HepG2 (cell line): Measurements from ENCODE around the gene PPP2R5C. TPM values are rescaled to one million over a fixed set of nuclear protein-coding genes. Genes with fewer than 3 reads are reported as not detected.

Source experiments
- ATAC-seq: fragments of 200-7000 bp; cut with Tn5 transposase; 3 replicates; pipeline ENCODE4 v1.9.1; 2020; ENCODE audit warnings: mild to moderate bottlenecking, moderate library complexity
- BruUV-seq: library from RNA; stranded (reverse); fragments of 400-500 nt; replicated peaks from 2 replicates; lab custom pipeline; 2021; lab: Mats Ljungman, UMichigan
- CTCF ChIA-PET: fragments of 300-600 bp; formaldehyde crosslinking; extraction: SDS; loops from one replicate; lab custom pipeline; 2021; ENCODE audit warnings: low total read pairs, inconsistent platforms, low intra/inter-chr PET ratio; lab: Yijun Ruan, JAX
- POLR2A ChIA-PET: fragments of 350-600 bp; sonication (Branson Sonifier 250); formaldehyde crosslinking; loops from one replicate; lab custom pipeline; 2020; ENCODE audit warnings: antibody characterized with exemption, inconsistent platforms; lab: Yijun Ruan, JAX
- DNase-seq: peaks from one replicate; pipeline ENCODE4 v3.0.0-alpha.2; 2015; ENCODE audit warnings: low spot score
- FAIRE-seq: peaks from 3 replicates; lab custom pipeline; 2011; peaks lifted over from hg19 to GRCh38; lab: Jason Lieb, UNC
- H2AFZ ChIP-seq: one replicate; pipeline ENCODE4 v1.6.1; 2011; ENCODE audit warnings: low read length, inconsistent platforms
- H3K27ac ChIP-seq: fragments of 300-600 bp; 3 replicates; pipeline ENCODE4 v1.8.0; 2011; ENCODE audit warnings: mixed run types, mild to moderate bottlenecking, mixed read lengths, low read length, inconsistent platforms; ENCODE audit not compliant: insufficient read depth; ENCODE audit errors: extremely low read length
- H3K27me3 ChIP-seq, 2 experiments: fragments of 200-600 bp in 1 of 2; 2 replicates in 1 of 2; 3 replicates in 1 of 2; pipeline versions ENCODE4 v1.6.0 to v1.8.0; 2011; ENCODE audit warnings: low read length in 2 of 2, mild to moderate bottlenecking in 2 of 2, moderate library complexity in 2 of 2, inconsistent platforms in 1 of 2; ENCODE audit not compliant: insufficient read depth in 2 of 2, control insufficient read depth in 1 of 2
- H3K36me3 ChIP-seq, 2 experiments: fragments of 200-600 bp in 1 of 2; replicated peaks in 1 of 2; 2 replicates in 1 of 2; 3 replicates in 1 of 2; pipeline versions ENCODE4 v1.5.1 to v1.8.0; 2011; ENCODE audit warnings: low read length in 2 of 2, inconsistent platforms in 1 of 2; ENCODE audit not compliant: insufficient read depth in 2 of 2, control insufficient read depth in 1 of 2
- H3K4me1 ChIP-seq: 2 replicates; pipeline ENCODE4 v1.5.1; 2012; ENCODE audit warnings: low read length, inconsistent platforms; ENCODE audit not compliant: insufficient read depth
- H3K4me2 ChIP-seq: 2 replicates; pipeline ENCODE4 v1.6.0; 2011; ENCODE audit warnings: low read depth, low read length, inconsistent platforms
- H3K4me3 ChIP-seq, 3 experiments: fragments of 200-600 bp in 1 of 3; sonication (generic), shearing (Covaris generic) in 1 of 3; replicated peaks in 1 of 3; 2 replicates each; pipeline ENCODE4 v1.5.1; 2011 to 2016; ENCODE audit warnings: low read length in 3 of 3, inconsistent platforms in 2 of 3, low read depth in 2 of 3, mild to moderate bottlenecking in 2 of 3, control low read depth in 1 of 3, mixed read lengths in 1 of 3; ENCODE audit not compliant: insufficient read depth in 1 of 3
- H3K79me2 ChIP-seq: one replicate; pipeline ENCODE4 v1.6.1; 2011; ENCODE audit warnings: low read length, inconsistent platforms; ENCODE audit not compliant: insufficient read depth
- H3K9ac ChIP-seq: 2 replicates; pipeline ENCODE4 v1.6.0; 2011; ENCODE audit warnings: mild to moderate bottlenecking, low read depth, low read length, inconsistent platforms; ENCODE audit not compliant: insufficient read depth
- H3K9me3 ChIP-seq: 2 replicates; pipeline ENCODE4 v1.5.1; 2012; ENCODE audit warnings: mild to moderate bottlenecking, low read length
- H4K20me1 ChIP-seq: 2 replicates; pipeline ENCODE4 v1.6.0; 2011; ENCODE audit warnings: inconsistent platforms, mild to moderate bottlenecking, low read length, moderate library complexity; ENCODE audit not compliant: insufficient read depth
- MNT ChIP-seq: fragments of 450-650 bp; IDR thresholded peaks from 2 replicates; pipeline ENCODE4 v1.6.1; 2016
- WGBS: methylation state at CpG from one replicate; pipeline ENCODE4 v1.1.6; 2017; ENCODE audit warnings: low lambda C conversion rate; 5-methylcytosine and 5-hydroxymethylcytosine counted together
- in situ Hi-C: cut with HindIII; loops from 2 replicates; pipeline ENCODE4 v1.10.0; 2017; ENCODE audit warnings: low pct_unique_long_range_greater_than_20kb; ENCODE audit not compliant: extremely low pct_ligation_motif_present
- intact Hi-C: fragments of 100-400 bp; cut with micrococcal nuclease; formaldehyde crosslinking; loops from one replicate; pipeline ENCODE4 v1.10.0; 2022; ENCODE audit not compliant: unreplicated experiment
- polyA plus RNA-seq, 8 experiments: library from polyadenylated mRNA; depleted of rRNA in 3 of 8; stranded (reverse) in 7 of 8; unstranded in 1 of 8; fragments of >200 nt; fragmentation: Illumina TruSeq in 4 of 8; extraction: Trizol in 4 of 8; gene quantifications; 2 replicates each; pipeline versions ENCODE4 v1.2.1 to v1.2.3, GENCODE V29; 2011 to 2016; ENCODE audit warnings: low read depth in 4 of 8, missing spikeins in 1 of 8, mixed read lengths in 1 of 8; ENCODE audit not compliant: insufficient read depth in 1 of 8
- total RNA-seq, 5 experiments: library from RNA; depleted of rRNA; stranded (reverse); fragments of >200 nt; fragmentation: Illumina TruSeq; extraction: Trizol; gene quantifications; 2 replicates each; pipeline ENCODE4 v1.2.3, GENCODE V29; 2016; ENCODE audit warnings: low read depth in 1 of 5
- TF ChIP-seq, protein P1 (sequence below): IDR thresholded peaks from 2 replicates; pipeline ENCODE4 v1.6.1; 2016; ENCODE audit warnings: missing compliant biosample characterization, missing genetic modification reagents, borderline replicate concordance
- TF ChIP-seq, protein P2 (sequence below): sonication (generic); formaldehyde crosslinking; IDR thresholded peaks from 2 replicates; pipeline ENCODE4 v1.4.0; 2020; ENCODE audit warnings: missing genetic modification reagents

Gene PPP2R5C
- total and polyA plus RNA-seq, 2 of the 13 experiments (the other 11 are each of a cell fraction or from before 2014, with no cell fraction given), result 74.3 to 78.5 TPM

GRCh38 chr14:101957406-101958234 lies 196.1 kb downstream of the PPP2R5C start:
- H3K4me2 ChIP-seq, result no peak overlapping the region; the same call in 1 of the 2 replicates
- H3K27me3 ChIP-seq, result peaks cover 0 to 3% of the 10 kb centered on the region in 2 experiments; a peak in 2 of 5 replicates
- no peak for ATAC-seq
- TF ChIP-seq MNT, result peak; percentile 47
- TF ChIP-seq, protein P1, sequence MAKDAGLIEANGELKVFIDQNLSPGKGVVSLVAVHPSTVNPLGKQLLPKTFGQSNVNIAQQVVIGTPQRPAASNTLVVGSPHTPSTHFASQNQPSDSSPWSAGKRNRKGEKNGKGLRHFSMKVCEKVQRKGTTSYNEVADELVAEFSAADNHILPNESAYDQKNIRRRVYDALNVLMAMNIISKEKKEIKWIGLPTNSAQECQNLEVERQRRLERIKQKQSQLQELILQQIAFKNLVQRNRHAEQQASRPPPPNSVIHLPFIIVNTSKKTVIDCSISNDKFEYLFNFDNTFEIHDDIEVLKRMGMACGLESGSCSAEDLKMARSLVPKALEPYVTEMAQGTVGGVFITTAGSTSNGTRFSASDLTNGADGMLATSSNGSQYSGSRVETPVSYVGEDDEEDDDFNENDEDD (CRISPR knock-in tag), result no peak
- TF ChIP-seq, protein P2, sequence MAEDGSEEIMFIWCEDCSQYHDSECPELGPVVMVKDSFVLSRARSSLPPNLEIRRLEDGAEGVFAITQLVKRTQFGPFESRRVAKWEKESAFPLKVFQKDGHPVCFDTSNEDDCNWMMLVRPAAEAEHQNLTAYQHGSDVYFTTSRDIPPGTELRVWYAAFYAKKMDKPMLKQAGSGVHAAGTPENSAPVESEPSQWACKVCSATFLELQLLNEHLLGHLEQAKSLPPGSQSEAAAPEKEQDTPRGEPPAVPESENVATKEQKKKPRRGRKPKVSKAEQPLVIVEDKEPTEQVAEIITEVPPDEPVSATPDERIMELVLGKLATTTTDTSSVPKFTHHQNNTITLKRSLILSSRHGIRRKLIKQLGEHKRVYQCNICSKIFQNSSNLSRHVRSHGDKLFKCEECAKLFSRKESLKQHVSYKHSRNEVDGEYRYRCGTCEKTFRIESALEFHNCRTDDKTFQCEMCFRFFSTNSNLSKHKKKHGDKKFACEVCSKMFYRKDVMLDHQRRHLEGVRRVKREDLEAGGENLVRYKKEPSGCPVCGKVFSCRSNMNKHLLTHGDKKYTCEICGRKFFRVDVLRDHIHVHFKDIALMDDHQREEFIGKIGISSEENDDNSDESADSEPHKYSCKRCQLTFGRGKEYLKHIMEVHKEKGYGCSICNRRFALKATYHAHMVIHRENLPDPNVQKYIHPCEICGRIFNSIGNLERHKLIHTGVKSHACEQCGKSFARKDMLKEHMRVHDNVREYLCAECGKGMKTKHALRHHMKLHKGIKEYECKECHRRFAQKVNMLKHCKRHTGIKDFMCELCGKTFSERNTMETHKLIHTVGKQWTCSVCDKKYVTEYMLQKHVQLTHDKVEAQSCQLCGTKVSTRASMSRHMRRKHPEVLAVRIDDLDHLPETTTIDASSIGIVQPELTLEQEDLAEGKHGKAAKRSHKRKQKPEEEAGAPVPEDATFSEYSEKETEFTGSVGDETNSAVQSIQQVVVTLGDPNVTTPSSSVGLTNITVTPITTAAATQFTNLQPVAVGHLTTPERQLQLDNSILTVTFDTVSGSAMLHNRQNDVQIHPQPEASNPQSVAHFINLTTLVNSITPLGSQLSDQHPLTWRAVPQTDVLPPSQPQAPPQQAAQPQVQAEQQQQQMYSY (CRISPR knock-in tag), result no peak
- intact Hi-C loops, result no loop called here
- DNase-seq, result no peak
- H3K9ac ChIP-seq, result no peak overlapping the region
- no peaks in the 10 kb centered on the region for H3K36me3 ChIP-seq
- H4K20me1 ChIP-seq, result no peaks in the 10 kb centered on the region
- BruUV-seq, result no TSS peak
- POLR2A ChIA-PET, result interaction anchor here (2.7 kb wide), 1 partner anchor 9 kb away, joined by 17 read pairs; no protein-coding TSS in a partner anchor
- in situ Hi-C loops, result no loop called here
- no peak for FAIRE-seq
- no peak overlapping the region for H3K4me3 ChIP-seq
- peaks cover 51% of the 10 kb centered on the region for H3K4me1 ChIP-seq
- CTCF ChIA-PET, result no interaction called here
- no peaks in the 10 kb centered on the region for H3K79me2 ChIP-seq
- no peaks in the 10 kb centered on the region for H3K9me3 ChIP-seq
- H3K27ac ChIP-seq, result no peak overlapping the region
- WGBS, result 43% methylated on average over 13 of the region's 13 CpGs
- H2AFZ ChIP-seq, result no peak overlapping the region
